AG04450 (cell line): ENCODE measurements around the gene FBRSL1. TPM values are rescaled to one million over a fixed set of nuclear protein-coding genes. Genes with fewer than 3 reads are reported as not detected.

ENCODE experiments used
- CTCF ChIA-PET: fragments of 300-600, 350-600 bp; formaldehyde crosslinking; extraction: SDS; loops from one replicate; lab custom pipeline; 2022; ENCODE audit warnings: antibody characterized with exemption, inconsistent platforms; lab: Charles Lee
- POLR2A ChIA-PET: fragments of 350-600 bp; formaldehyde crosslinking; extraction: SDS; loops from one replicate; lab custom pipeline; 2021; ENCODE audit warnings: antibody characterized with exemption, inconsistent platforms; lab: Yijun Ruan, JAX
- DNase-seq: peaks from one replicate; pipeline ENCODE4 v3.0.0-alpha.2; 2011; ENCODE audit warnings: low read depth, low spot score
- H3K27ac ChIP-seq: one replicate; pipeline ENCODE4 v1.5.1; 2012; ENCODE audit warnings: low read depth, low read length, control low read depth
- H3K27me3 ChIP-seq: one replicate; pipeline ENCODE4 v1.6.0; 2012; ENCODE audit warnings: low read length; ENCODE audit not compliant: control insufficient read depth, insufficient read depth
- H3K4me3 ChIP-seq: 2 replicates; pipeline ENCODE4 v1.5.1; 2011; ENCODE audit warnings: mild to moderate bottlenecking, low read depth, low read length, control low read depth
- H3K9me3 ChIP-seq: 2 replicates; pipeline ENCODE4 v1.5.1; 2012; ENCODE audit warnings: low read length; ENCODE audit not compliant: control insufficient read depth, insufficient read depth
- polyA plus RNA-seq: library from polyadenylated mRNA; depleted of rRNA; stranded (reverse); fragments of >200 nt; gene quantifications from 2 replicates; pipeline ENCODE4 v1.2.3, GENCODE V29; 2011
- TF ChIP-seq, protein P1 (sequence below): IDR thresholded peaks from 2 replicates; pipeline ENCODE4 v1.5.1; 2011; ENCODE audit warnings: low read depth, low read length, control low read depth, inconsistent platforms

Gene FBRSL1
- polyA plus RNA-seq, 1 experiment, result 1.1 TPM

DNA sequence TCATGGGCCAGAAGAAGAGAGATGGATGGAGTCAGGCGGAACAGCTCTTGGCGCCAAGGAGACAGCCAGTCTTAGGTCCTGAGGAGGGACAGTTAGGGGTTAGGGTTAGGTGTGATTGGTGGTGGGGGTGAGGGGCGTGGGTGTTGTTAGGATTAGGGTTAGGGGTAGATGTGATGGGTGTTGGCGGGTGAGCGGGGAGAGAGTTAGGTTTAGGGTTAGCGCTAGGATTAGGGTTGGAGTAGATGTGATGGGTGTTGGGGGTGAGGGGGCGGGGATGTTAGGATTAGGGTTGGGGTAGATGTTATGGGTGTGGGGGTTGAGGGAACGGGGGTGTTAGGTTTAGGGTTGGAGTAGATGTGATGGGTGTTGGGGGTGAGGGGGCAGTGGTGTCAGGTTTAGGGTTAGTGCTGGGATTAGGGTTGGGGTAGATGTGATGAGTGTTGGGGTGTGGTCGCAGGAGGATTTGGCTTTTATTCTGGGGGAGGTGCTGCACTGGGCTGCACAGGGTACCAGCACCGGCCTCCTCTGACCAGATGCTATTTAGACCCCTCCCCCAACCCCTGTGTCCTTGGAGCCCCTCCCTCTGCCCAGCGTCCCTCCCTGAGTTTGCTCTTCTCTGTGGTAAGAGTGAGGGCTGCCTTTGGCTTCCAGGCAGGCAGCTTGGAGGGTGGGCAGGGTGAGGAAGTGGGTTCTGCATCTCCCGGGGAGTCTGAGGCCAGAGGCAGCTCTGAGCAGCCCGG is 35.6 kb upstream of the FBRSL1 start:
- Histone ChIP-seq H3K9me3 (peaks cover 32% of the 10 kb centered on the region), H3K4me3 (no peak overlapping the region), H3K27me3 (peaks cover 33% of the 10 kb centered on the region), H3K27ac (no peak overlapping the region)
- no peak for DNase-seq
- ChIA-PET POLR2A (no interaction called here), CTCF (no interaction called here)
- TF ChIP-seq, protein P1, sequence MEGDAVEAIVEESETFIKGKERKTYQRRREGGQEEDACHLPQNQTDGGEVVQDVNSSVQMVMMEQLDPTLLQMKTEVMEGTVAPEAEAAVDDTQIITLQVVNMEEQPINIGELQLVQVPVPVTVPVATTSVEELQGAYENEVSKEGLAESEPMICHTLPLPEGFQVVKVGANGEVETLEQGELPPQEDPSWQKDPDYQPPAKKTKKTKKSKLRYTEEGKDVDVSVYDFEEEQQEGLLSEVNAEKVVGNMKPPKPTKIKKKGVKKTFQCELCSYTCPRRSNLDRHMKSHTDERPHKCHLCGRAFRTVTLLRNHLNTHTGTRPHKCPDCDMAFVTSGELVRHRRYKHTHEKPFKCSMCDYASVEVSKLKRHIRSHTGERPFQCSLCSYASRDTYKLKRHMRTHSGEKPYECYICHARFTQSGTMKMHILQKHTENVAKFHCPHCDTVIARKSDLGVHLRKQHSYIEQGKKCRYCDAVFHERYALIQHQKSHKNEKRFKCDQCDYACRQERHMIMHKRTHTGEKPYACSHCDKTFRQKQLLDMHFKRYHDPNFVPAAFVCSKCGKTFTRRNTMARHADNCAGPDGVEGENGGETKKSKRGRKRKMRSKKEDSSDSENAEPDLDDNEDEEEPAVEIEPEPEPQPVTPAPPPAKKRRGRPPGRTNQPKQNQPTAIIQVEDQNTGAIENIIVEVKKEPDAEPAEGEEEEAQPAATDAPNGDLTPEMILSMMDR, result no peak

DNA sequence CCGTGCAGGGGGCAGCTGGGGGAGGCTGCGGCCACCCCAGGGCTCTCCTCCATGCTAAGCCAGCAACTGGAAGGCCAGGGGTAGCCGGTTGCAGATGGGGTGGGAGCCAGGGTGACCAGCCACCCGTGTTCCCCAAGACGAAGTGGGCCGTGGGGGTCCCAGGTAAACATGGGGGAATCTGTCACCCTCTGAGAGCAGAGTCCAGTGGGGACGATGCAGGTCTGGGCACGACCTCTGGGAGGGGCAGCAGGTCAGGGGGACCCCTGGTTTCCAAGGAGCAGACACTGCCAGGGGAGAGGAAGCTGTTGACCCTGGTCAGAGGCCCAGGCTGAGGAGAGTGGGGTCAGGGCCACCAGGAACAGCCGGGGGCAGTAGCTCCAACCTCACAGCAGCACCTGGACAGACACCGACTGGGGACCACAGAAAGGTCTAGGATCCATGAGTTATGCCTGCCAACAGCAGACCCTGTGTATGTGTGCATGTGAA is 35.0 kb upstream of the FBRSL1 start:
- TF ChIP-seq, protein P1, result no peak
- H3K9me3 ChIP-seq, result peaks cover 36% of the 10 kb centered on the region
- peaks cover 29% of the 10 kb centered on the region for H3K27me3 ChIP-seq
- no peak overlapping the region for H3K4me3 ChIP-seq
- POLR2A ChIA-PET, result no interaction called here
- CTCF ChIA-PET, result no interaction called here
- no peak overlapping the region for H3K27ac ChIP-seq
- DNase-seq, result no peak

DNA sequence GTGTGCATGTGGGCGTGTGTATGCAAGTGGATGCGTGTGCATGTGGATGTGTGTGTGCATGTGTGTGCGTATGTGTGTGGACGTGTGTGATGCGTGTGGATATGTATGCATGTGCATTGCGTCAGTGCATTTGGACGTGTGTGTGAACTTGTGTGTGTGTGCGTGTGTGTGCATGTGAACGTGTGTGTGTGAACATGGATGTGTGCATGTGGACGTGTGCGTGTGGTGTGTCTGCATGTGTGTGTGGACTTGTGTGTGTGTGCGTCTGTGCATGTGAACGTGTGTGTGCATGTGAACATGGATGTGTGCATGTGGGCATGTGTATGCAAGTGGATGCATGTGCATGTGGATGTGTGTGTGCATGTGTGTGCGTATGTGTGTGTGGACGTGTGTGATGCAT is 34.4 kb upstream of the FBRSL1 start:
- ChIA-PET POLR2A (no interaction called here), CTCF (no interaction called here)
- Histone ChIP-seq H3K27ac (no peak overlapping the region), H3K4me3 (no peak overlapping the region), H3K27me3 (peaks cover 23% of the 10 kb centered on the region), H3K9me3 (peaks cover 36% of the 10 kb centered on the region)
- TF ChIP-seq, protein P1, result no peak
- DNase-seq, result no peak

DNA sequence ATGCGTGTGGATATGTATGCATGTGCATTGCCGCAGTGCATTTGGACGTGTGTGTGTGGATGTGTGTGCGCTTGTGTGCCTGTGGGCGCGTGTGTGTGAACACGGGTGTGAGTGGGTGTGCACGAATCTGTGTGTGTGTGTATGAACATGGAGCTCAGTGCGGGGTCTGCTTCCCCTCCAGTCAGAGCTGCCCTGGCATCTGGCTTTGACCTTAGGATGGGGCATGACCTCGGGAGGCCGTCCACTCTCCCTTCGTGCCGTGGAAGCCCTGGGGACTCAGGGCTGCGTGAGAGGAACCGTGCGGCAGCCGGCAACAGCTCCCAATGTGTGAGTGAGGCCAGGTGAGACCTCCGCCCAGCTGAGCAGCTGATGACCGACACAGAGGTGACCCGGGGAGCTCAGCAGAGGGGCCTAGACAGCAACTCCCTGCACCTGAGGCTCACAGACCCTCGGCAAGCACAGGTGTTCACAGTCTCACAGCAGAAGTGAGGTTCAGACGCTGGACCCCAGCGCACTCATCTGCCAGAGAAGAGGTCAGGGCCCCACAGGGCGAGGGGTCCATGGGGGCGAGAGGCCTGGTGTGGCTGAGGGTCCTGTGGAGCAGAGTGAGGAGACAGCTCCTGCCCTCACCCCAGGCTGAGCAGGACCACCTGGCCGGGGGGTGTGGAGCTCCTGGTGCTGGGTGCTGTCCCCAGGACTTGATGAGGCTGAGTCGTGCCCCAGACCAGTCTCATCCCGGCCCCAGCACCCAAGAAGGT is 33.6 kb upstream of the FBRSL1 start:
- Histone ChIP-seq H3K4me3 (no peak overlapping the region), H3K9me3 (peaks cover 39% of the 10 kb centered on the region), H3K27me3 (peaks cover 15% of the 10 kb centered on the region), H3K27ac (no peak overlapping the region)
- TF ChIP-seq, protein P1, result no peak
- ChIA-PET POLR2A (no interaction called here), CTCF (interaction anchor here (0.6 kb wide), 1 partner anchor 188 kb away, joined by 9 read pairs; no protein-coding TSS in a partner anchor)
- DNase-seq, result no peak
